A549 (cell line): Measurements from ENCODE around the gene CDC42BPG. TPM values are rescaled to one million over a fixed set of nuclear protein-coding genes. Genes with fewer than 3 reads are reported as not detected.

Source experiments
- CBX8 ChIP-seq: fragments of 200-600 bp; sonication (generic); IDR thresholded peaks from 2 replicates; pipeline ENCODE4 v1.6.1; 2016
- CHD2 ChIP-seq: fragments of 150-350 bp; IDR thresholded peaks from 2 replicates; pipeline ENCODE4 v1.6.1; 2014; ENCODE audit warnings: low read length; ENCODE audit not compliant: partially characterized antibody
- CHD4 ChIP-seq: fragments of 200-600 bp; sonication (generic); IDR thresholded peaks from 2 replicates; pipeline ENCODE4 v1.6.1; 2016; ENCODE audit warnings: antibody characterized with exemption, mild to moderate bottlenecking, borderline replicate concordance
- EHF ChIP-seq: fragments of 250-450 bp; sonication (Bioruptor Pico); IDR thresholded peaks from 2 replicates; pipeline ENCODE4 v1.5.0; 2020; ENCODE audit warnings: mild to moderate bottlenecking
- EHMT2 ChIP-seq: fragments of 200-600 bp; sonication (generic); IDR thresholded peaks from 2 replicates; pipeline ENCODE4 v1.6.1; 2016; ENCODE audit warnings: antibody characterized with exemption, low read depth, mild to moderate bottlenecking, moderate library complexity
- EP300 ChIP-seq, 2 experiments: fragments of >200 bp; sonication (Bioruptor Twin); formaldehyde crosslinking; IDR thresholded peaks; 2 replicates in 1 of 2; 3 replicates in 1 of 2; pipeline ENCODE4 v1.6.1; 2016 to 2017
- ESRRA ChIP-seq: fragments of 150-350 bp; IDR thresholded peaks from 2 replicates; pipeline ENCODE4 v1.6.1; 2014; ENCODE audit warnings: mild to moderate bottlenecking, low read length, borderline replicate concordance
- FOSB ChIP-seq: fragments of 250-450 bp; sonication (Bioruptor Pico); IDR thresholded peaks from 2 replicates; pipeline ENCODE4 v1.5.0; 2020; ENCODE audit warnings: mild to moderate bottlenecking, moderate library complexity
- FOSL2 ChIP-seq, 2 experiments: fragments of 450-650 bp in 1 of 2; fragments of >200 bp in 1 of 2; sonication (Bioruptor Twin) in 1 of 2; formaldehyde crosslinking; IDR thresholded peaks; 2 replicates each; pipeline versions ENCODE4 v1.5.0 to v1.6.1; 2016 to 2020; ENCODE audit warnings: mild to moderate bottlenecking in 1 of 2, moderate library complexity in 1 of 2
- GATA3 ChIP-seq: IDR thresholded peaks from 2 replicates; pipeline ENCODE4 v1.6.1; 2012; ENCODE audit warnings: borderline replicate concordance
- HDAC2 ChIP-seq: fragments of 200-600 bp; sonication (generic); IDR thresholded peaks from 2 replicates; pipeline ENCODE4 v1.6.1; 2016
- HOXA7 ChIP-seq: fragments of 250-450 bp; sonication (Bioruptor Pico); IDR thresholded peaks from 2 replicates; pipeline ENCODE4 v1.5.0; 2020; ENCODE audit warnings: mild to moderate bottlenecking, moderate library complexity
- HOXB5 ChIP-seq: fragments of 250-450 bp; sonication (Bioruptor Pico); IDR thresholded peaks from 2 replicates; pipeline ENCODE4 v1.5.0; 2020; ENCODE audit warnings: mild to moderate bottlenecking, moderate library complexity
- JUN ChIP-seq, 2 experiments: fragments of >200 bp; sonication (Bioruptor Twin); formaldehyde crosslinking; IDR thresholded peaks; 2 replicates in 1 of 2; 3 replicates in 1 of 2; pipeline ENCODE4 v1.6.1; 2016 to 2017
- JUNB ChIP-seq: fragments of >200 bp; sonication (Bioruptor Twin); formaldehyde crosslinking; IDR thresholded peaks from 2 replicates; pipeline ENCODE4 v1.6.1; 2016
- KDM1A ChIP-seq: fragments of 200-600 bp; sonication (generic); IDR thresholded peaks from 2 replicates; pipeline ENCODE4 v1.6.1; 2016; ENCODE audit warnings: low read depth, mild to moderate bottlenecking
- KDM5A ChIP-seq: fragments of 200-600 bp; sonication (generic); IDR thresholded peaks from 2 replicates; pipeline ENCODE4 v1.6.1; 2016; ENCODE audit warnings: antibody characterized with exemption, mild to moderate bottlenecking
- MAZ ChIP-seq: fragments of 150-350 bp; IDR thresholded peaks from 2 replicates; pipeline ENCODE4 v1.6.1; 2014; ENCODE audit warnings: antibody characterized with exemption, low read depth, low read length, borderline replicate concordance
- NFE2L2 ChIP-seq: fragments of 150-350 bp; conservative IDR thresholded peaks from 2 replicates; pipeline ENCODE4 v1.6.1; 2014; ENCODE audit warnings: low read length
- POLR2AphosphoS2 ChIP-seq: conservative IDR thresholded peaks from 2 replicates; pipeline ENCODE4 v1.6.1; 2012; ENCODE audit warnings: low read length, improper control_type of control experiment, inconsistent platforms
- RARB ChIP-seq: fragments of 250-450 bp; sonication (Bioruptor Pico); IDR thresholded peaks from 2 replicates; pipeline ENCODE4 v1.8.0; 2021; ENCODE audit warnings: mild to moderate bottlenecking, moderate library complexity
- SMC3 ChIP-seq: fragments of >200 bp; sonication (Bioruptor Twin); formaldehyde crosslinking; IDR thresholded peaks from 3 replicates; pipeline ENCODE4 v1.6.1; 2018; ENCODE audit warnings: inconsistent platforms
- TFCP2L1 ChIP-seq: fragments of 250-450 bp; sonication (Bioruptor Pico); IDR thresholded peaks from 2 replicates; pipeline ENCODE4 v1.5.0; 2021; ENCODE audit warnings: mild to moderate bottlenecking
- TP53 ChIP-seq: fragments of 250-450 bp; sonication (Bioruptor Pico); IDR thresholded peaks from 2 replicates; pipeline ENCODE4 v1.5.0; 2021; ENCODE audit warnings: mild to moderate bottlenecking, moderate library complexity
- ZC3H11A ChIP-seq: fragments of 450-650 bp; IDR thresholded peaks from 2 replicates; pipeline ENCODE4 v1.6.1; 2014; ENCODE audit warnings: antibody characterized with exemption, mild to moderate bottlenecking
- ZFP36 ChIP-seq: fragments of 450-650 bp; IDR thresholded peaks from 2 replicates; pipeline ENCODE4 v1.6.1; 2014; ENCODE audit warnings: borderline replicate concordance; ENCODE audit not compliant: partially characterized antibody
- polyA plus RNA-seq, 4 experiments: library from polyadenylated mRNA; depleted of rRNA in 3 of 4; stranded (reverse); fragments of >200 nt; fragmentation: RNase III in 1 of 4; extraction: RNeasy Plus Mini Kit Qiagen cat#74134 plus additional on column Dnase treatment in 1 of 4; gene quantifications; 2 replicates in 3 of 4; 3 replicates in 1 of 4; pipeline ENCODE4 v1.2.3, GENCODE V29; 2011 to 2017
- TF ChIP-seq, protein P1 (sequence below): fragments of 200-600 bp; sonication (generic); IDR thresholded peaks from 2 replicates; pipeline ENCODE4 v1.6.1; 2016; ENCODE audit warnings: antibody characterized with exemption, mild to moderate bottlenecking, moderate library complexity
- TF ChIP-seq, protein P2 (sequence below): fragments of >200 bp; sonication (Bioruptor Twin); formaldehyde crosslinking; IDR thresholded peaks from 3 replicates; pipeline ENCODE4 v1.5.1; 2016
- TF ChIP-seq, protein P3 (sequence below): fragments of >200 bp; sonication (Bioruptor Twin); formaldehyde crosslinking; IDR thresholded peaks from 3 replicates; pipeline ENCODE4 v1.6.1; 2016
- TF ChIP-seq, protein P4 (sequence below): fragments of 150-350 bp; IDR thresholded peaks from 2 replicates; pipeline ENCODE4 v1.6.1; 2014; ENCODE audit warnings: low read depth, mild to moderate bottlenecking, low read length
- TF ChIP-seq, protein P5 (sequence below): IDR thresholded peaks from 2 replicates; pipeline ENCODE4 v1.6.1; 2012
- TF ChIP-seq, protein P6 (sequence below): IDR thresholded peaks from 2 replicates; pipeline ENCODE4 v1.6.1; 2012; ENCODE audit warnings: low read depth, borderline replicate concordance

The CDC42BPG gene
- polyA plus RNA-seq, 2 of the 4 experiments (the other 2 are of a cell fraction) = 0.35 to 1.0 TPM

DNA sequence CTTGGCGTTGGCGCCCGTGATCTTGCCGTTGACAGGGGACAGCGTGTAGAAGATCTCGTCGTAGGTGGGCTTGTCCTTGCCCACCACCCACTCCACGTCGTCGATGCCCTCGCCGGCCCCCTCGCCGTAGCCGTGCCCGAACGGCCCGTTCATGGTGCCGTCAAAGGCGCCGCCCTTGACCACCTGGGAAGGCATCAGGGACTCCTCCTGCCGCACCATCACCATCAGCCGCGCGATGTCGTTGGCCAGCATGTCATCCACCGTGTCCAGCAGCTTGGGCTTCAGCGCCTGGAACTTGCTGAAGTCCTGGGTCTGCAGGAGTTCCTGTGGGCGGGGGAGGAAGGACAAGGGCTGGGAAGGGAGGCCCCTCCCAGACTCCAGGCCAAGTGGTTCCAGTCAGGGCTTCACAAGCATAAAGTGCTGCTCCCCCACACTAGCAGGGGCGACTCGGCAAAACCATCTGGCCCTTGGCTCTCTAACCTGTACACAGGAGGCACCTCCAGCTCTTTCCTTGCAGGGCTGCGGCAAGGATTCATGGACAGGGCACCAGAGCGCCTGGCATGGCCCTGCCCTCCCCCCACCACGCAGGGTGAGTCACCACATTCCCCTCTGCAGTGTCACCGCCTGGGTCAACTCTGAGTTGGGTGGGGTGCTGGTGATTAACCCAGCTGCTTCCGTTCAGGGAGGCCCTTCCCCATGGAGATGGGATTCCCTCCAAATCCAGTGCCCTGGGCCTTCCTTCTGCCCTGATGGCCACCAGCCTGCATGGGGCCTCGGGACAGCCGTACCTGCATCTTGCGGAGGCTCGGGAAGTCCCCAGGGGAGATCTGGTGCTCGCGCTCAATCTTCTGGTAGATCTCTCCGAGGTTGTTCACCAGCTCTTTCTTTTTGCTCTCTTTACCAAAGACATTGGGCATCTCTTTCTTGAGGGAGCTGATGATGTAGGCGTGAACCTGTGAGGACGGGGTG lies 10.4 kb upstream of the CDC42BPG start (continued):
- TF ChIP-seq, protein P1, sequence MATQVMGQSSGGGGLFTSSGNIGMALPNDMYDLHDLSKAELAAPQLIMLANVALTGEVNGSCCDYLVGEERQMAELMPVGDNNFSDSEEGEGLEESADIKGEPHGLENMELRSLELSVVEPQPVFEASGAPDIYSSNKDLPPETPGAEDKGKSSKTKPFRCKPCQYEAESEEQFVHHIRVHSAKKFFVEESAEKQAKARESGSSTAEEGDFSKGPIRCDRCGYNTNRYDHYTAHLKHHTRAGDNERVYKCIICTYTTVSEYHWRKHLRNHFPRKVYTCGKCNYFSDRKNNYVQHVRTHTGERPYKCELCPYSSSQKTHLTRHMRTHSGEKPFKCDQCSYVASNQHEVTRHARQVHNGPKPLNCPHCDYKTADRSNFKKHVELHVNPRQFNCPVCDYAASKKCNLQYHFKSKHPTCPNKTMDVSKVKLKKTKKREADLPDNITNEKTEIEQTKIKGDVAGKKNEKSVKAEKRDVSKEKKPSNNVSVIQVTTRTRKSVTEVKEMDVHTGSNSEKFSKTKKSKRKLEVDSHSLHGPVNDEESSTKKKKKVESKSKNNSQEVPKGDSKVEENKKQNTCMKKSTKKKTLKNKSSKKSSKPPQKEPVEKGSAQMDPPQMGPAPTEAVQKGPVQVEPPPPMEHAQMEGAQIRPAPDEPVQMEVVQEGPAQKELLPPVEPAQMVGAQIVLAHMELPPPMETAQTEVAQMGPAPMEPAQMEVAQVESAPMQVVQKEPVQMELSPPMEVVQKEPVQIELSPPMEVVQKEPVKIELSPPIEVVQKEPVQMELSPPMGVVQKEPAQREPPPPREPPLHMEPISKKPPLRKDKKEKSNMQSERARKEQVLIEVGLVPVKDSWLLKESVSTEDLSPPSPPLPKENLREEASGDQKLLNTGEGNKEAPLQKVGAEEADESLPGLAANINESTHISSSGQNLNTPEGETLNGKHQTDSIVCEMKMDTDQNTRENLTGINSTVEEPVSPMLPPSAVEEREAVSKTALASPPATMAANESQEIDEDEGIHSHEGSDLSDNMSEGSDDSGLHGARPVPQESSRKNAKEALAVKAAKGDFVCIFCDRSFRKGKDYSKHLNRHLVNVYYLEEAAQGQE = no peak
- peak; percentile 66 for TF ChIP-seq CHD2
- TF ChIP-seq, protein P2, sequence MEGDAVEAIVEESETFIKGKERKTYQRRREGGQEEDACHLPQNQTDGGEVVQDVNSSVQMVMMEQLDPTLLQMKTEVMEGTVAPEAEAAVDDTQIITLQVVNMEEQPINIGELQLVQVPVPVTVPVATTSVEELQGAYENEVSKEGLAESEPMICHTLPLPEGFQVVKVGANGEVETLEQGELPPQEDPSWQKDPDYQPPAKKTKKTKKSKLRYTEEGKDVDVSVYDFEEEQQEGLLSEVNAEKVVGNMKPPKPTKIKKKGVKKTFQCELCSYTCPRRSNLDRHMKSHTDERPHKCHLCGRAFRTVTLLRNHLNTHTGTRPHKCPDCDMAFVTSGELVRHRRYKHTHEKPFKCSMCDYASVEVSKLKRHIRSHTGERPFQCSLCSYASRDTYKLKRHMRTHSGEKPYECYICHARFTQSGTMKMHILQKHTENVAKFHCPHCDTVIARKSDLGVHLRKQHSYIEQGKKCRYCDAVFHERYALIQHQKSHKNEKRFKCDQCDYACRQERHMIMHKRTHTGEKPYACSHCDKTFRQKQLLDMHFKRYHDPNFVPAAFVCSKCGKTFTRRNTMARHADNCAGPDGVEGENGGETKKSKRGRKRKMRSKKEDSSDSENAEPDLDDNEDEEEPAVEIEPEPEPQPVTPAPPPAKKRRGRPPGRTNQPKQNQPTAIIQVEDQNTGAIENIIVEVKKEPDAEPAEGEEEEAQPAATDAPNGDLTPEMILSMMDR = no peak
- TF ChIP-seq CHD4 = no peak
- peak; percentile 65 to 82; a peak in 3 of 5 replicates for TF ChIP-seq EP300 (IDR thresholded peaks at IDR 0.05)
- TF ChIP-seq ZFP36 = no peak
- no peak; the same call in 1 of the 2 replicates for TF ChIP-seq TFCP2L1 (CRISPR knock-in tag)
- TF ChIP-seq KDM1A = no peak
- no peak for TF ChIP-seq HDAC2
- TF ChIP-seq, protein P3, sequence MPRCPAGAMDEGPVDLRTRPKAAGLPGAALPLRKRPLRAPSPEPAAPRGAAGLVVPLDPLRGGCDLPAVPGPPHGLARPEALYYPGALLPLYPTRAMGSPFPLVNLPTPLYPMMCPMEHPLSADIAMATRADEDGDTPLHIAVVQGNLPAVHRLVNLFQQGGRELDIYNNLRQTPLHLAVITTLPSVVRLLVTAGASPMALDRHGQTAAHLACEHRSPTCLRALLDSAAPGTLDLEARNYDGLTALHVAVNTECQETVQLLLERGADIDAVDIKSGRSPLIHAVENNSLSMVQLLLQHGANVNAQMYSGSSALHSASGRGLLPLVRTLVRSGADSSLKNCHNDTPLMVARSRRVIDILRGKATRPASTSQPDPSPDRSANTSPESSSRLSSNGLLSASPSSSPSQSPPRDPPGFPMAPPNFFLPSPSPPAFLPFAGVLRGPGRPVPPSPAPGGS = peak; percentile 48; the same call in 1 of the 3 replicates
- peak; percentile 40 for TF ChIP-seq SMC3
- peak; percentile 95 to 97; a peak in 4 of 5 replicates for TF ChIP-seq JUN (IDR thresholded peaks at IDR 0.05)
- peak; percentile 67; the same call in 1 of the 2 replicates for TF ChIP-seq ESRRA
- TF ChIP-seq EHMT2 = no peak
- TF ChIP-seq NFE2L2 = no peak
- TF ChIP-seq GATA3 = peak; percentile 97
- TF ChIP-seq KDM5A = no peak
- TF ChIP-seq HOXA7 = no peak
- peak; percentile 68; the same call in 1 of the 2 replicates for TF ChIP-seq FOSB (CRISPR knock-in tag)
- peak; percentile 95 for TF ChIP-seq EHF (CRISPR knock-in tag)
- no peak for TF ChIP-seq ZC3H11A
- TF ChIP-seq JUNB = peak; percentile 98
- TF ChIP-seq, protein P4, sequence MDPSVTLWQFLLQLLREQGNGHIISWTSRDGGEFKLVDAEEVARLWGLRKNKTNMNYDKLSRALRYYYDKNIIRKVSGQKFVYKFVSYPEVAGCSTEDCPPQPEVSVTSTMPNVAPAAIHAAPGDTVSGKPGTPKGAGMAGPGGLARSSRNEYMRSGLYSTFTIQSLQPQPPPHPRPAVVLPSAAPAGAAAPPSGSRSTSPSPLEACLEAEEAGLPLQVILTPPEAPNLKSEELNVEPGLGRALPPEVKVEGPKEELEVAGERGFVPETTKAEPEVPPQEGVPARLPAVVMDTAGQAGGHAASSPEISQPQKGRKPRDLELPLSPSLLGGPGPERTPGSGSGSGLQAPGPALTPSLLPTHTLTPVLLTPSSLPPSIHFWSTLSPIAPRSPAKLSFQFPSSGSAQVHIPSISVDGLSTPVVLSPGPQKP = no peak
- TF ChIP-seq RARB = peak; percentile 70; the same call in 1 of the 2 replicates
- no peak for TF ChIP-seq CBX8
- TF ChIP-seq TP53 = peak; percentile 71; the same call in 1 of the 2 replicates
- TF ChIP-seq MAZ = peak; percentile 85
- no peak for TF ChIP-seq POLR2AphosphoS2
- TF ChIP-seq HOXB5 (CRISPR knock-in tag) = peak; percentile 90
- peak; percentile 100 for TF ChIP-seq FOSL2 (IDR thresholded peaks at IDR 0.05)
- TF ChIP-seq FOSL2 (CRISPR knock-in tag; IDR thresholded peaks at IDR 0.05) = peak; percentile 100
- TF ChIP-seq, protein P5, sequence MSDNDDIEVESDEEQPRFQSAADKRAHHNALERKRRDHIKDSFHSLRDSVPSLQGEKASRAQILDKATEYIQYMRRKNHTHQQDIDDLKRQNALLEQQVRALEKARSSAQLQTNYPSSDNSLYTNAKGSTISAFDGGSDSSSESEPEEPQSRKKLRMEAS = peak; percentile 99
- TF ChIP-seq, protein P6, sequence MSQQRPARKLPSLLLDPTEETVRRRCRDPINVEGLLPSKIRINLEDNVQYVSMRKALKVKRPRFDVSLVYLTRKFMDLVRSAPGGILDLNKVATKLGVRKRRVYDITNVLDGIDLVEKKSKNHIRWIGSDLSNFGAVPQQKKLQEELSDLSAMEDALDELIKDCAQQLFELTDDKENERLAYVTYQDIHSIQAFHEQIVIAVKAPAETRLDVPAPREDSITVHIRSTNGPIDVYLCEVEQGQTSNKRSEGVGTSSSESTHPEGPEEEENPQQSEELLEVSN = peak; percentile 98
